Measurements from ENCODE around the gene CALHM5. TPM values are rescaled to one million over a fixed set of nuclear protein-coding genes. Genes with fewer than 3 reads are reported as not detected.

CALHM5 gene
- total RNA-seq, 1 experiment from 2014 or later: 2.6 TPM

GRCh38 chr6:116524236-116524635 is 12.8 kb downstream of the CALHM5 start:
- Histone ChIP-seq H3K9me3 (replicated peaks) (no peaks in the 10 kb centered on the region), H3K36me3 (no peaks in the 10 kb centered on the region), H3K27ac (no peak overlapping the region), H3K27me3 (no peaks in the 10 kb centered on the region), H3K4me1 (peaks cover 3% of the 10 kb centered on the region; the same call in 1 of the 2 replicates), H3K4me3 (no peak overlapping the region)
- no peak for DNase-seq

- no peaks in the 10 kb centered on the region for H3K9me3 ChIP-seq (replicated peaks)
- H3K4me3 ChIP-seq: no peak overlapping the region
- no peaks in the 10 kb centered on the region for H3K27me3 ChIP-seq
- H3K27ac ChIP-seq: no peak overlapping the region
- H3K36me3 ChIP-seq: no peaks in the 10 kb centered on the region
- no peak for DNase-seq
- peaks cover 13% of the 10 kb centered on the region for H3K4me1 ChIP-seq
These were observed 16.7 kb downstream of the CALHM5 start for GRCh38 chr6:116528133-116528532.

- H3K27ac ChIP-seq: no peak overlapping the region
These were observed 17.3 kb downstream of the CALHM5 start for GRCh38 chr6:116528780-116529179.

GRCh38 chr6:116529466-116530290 is 18.2 kb downstream of the CALHM5 start:
- DNase-seq: no peak
- no peaks in the 10 kb centered on the region for H3K27me3 ChIP-seq
- H3K36me3 ChIP-seq: no peaks in the 10 kb centered on the region
- no peak overlapping the region; the same call in 1 of the 2 replicates for H3K27ac ChIP-seq
- H3K9me3 ChIP-seq (replicated peaks): no peaks in the 10 kb centered on the region
- no peak overlapping the region for H3K4me3 ChIP-seq
- peaks cover 13% of the 10 kb centered on the region for H3K4me1 ChIP-seq

More at GRCh38 chr6:116528780-116529179, 17.3 kb downstream of the CALHM5 start:
- H3K36me3 ChIP-seq: no peaks in the 10 kb centered on the region
- H3K27me3 ChIP-seq: no peaks in the 10 kb centered on the region
- DNase-seq: no peak
- peaks cover 13% of the 10 kb centered on the region for H3K4me1 ChIP-seq
- H3K4me3 ChIP-seq: no peak overlapping the region
- no peaks in the 10 kb centered on the region for H3K9me3 ChIP-seq (replicated peaks)

- no peak overlapping the region for H3K4me3 ChIP-seq
- no peaks in the 10 kb centered on the region for H3K27me3 ChIP-seq
- no peaks in the 10 kb centered on the region for H3K9me3 ChIP-seq (replicated peaks)
- H3K36me3 ChIP-seq: no peaks in the 10 kb centered on the region
- peaks cover 13% of the 10 kb centered on the region for H3K4me1 ChIP-seq
- peak in 1 of 2 experiments; percentile 45 for DNase-seq
- H3K27ac ChIP-seq: no peak overlapping the region; the same call in 1 of the 2 replicates
These were observed 19.0 kb downstream of the CALHM5 start for GRCh38 chr6:116530436-116530835.

GRCh38 chr6:116531675-116532570 is 20.5 kb downstream of the CALHM5 start:
- DNase-seq: peak; percentile 57 to 83
- Histone ChIP-seq H3K4me1 (peaks cover 18% of the 10 kb centered on the region), H3K36me3 (no peaks in the 10 kb centered on the region), H3K4me3 (no peak overlapping the region), H3K9me3 (replicated peaks) (no peaks in the 10 kb centered on the region), H3K27ac (no peak overlapping the region), H3K27me3 (no peaks in the 10 kb centered on the region)

- DNase-seq: no peak
- H3K27ac ChIP-seq: no peak overlapping the region
These were observed 22.0 kb downstream of the CALHM5 start for GRCh38 chr6:116533233-116533957.

GRCh38 chr6:116535109-116535508 is 23.7 kb downstream of the CALHM5 start:
- H3K27ac ChIP-seq: no peak overlapping the region
- H3K9me3 ChIP-seq (replicated peaks): no peaks in the 10 kb centered on the region
- DNase-seq: no peak

More at GRCh38 chr6:116533233-116533957, 22.0 kb downstream of the CALHM5 start:
- no peaks in the 10 kb centered on the region for H3K27me3 ChIP-seq
- H3K36me3 ChIP-seq: no peaks in the 10 kb centered on the region
- peaks cover 18% of the 10 kb centered on the region for H3K4me1 ChIP-seq
- H3K9me3 ChIP-seq (replicated peaks): no peaks in the 10 kb centered on the region
- no peak overlapping the region for H3K4me3 ChIP-seq

GRCh38 chr6:116536216-116536621 is 24.8 kb downstream of the CALHM5 start:
- DNase-seq: peak; percentile 37 to 78
- H3K4me1 ChIP-seq: peaks cover 5% of the 10 kb centered on the region; the same call in 1 of the 2 replicates
- H3K36me3 ChIP-seq: no peaks in the 10 kb centered on the region
- H3K4me3 ChIP-seq: no peak overlapping the region
- H3K27ac ChIP-seq: no peak overlapping the region
- H3K27me3 ChIP-seq: no peaks in the 10 kb centered on the region
- H3K9me3 ChIP-seq (replicated peaks): no peaks in the 10 kb centered on the region

More at GRCh38 chr6:116535109-116535508, 23.7 kb downstream of the CALHM5 start:
- no peaks in the 10 kb centered on the region for H3K36me3 ChIP-seq
- no peaks in the 10 kb centered on the region for H3K27me3 ChIP-seq
- H3K4me3 ChIP-seq: no peak overlapping the region
- peaks cover 12% of the 10 kb centered on the region for H3K4me1 ChIP-seq

GRCh38 chr6:116542426-116542825 is 31.0 kb downstream of the CALHM5 start:
- Histone ChIP-seq H3K4me1 (peaks cover 24% of the 10 kb centered on the region), H3K9me3 (replicated peaks) (no peaks in the 10 kb centered on the region), H3K27ac (peak overlapping the region; percentile 23; the same call in 1 of the 2 replicates), H3K36me3 (no peaks in the 10 kb centered on the region), H3K4me3 (no peak overlapping the region), H3K27me3 (no peaks in the 10 kb centered on the region)
- no peak for DNase-seq

GRCh38 chr6:116543149-116543548 is 31.7 kb downstream of the CALHM5 start:
- Histone ChIP-seq H3K27me3 (no peaks in the 10 kb centered on the region), H3K36me3 (no peaks in the 10 kb centered on the region), H3K4me3 (no peak overlapping the region), H3K4me1 (peaks cover 24% of the 10 kb centered on the region), H3K27ac (peak overlapping the region; percentile 23; the same call in 1 of the 2 replicates), H3K9me3 (replicated peaks) (no peaks in the 10 kb centered on the region)
- peak; percentile 35 to 79 for DNase-seq

- Histone ChIP-seq H3K4me1 (peaks cover 24% of the 10 kb centered on the region), H3K36me3 (no peaks in the 10 kb centered on the region), H3K27me3 (no peaks in the 10 kb centered on the region), H3K27ac (no peak within 1 kb of the TSS), H3K9me3 (replicated peaks) (no peaks in the 10 kb centered on the region), H3K4me3 (no peak within 1 kb of the TSS)
- no peak for DNase-seq
These were observed 34.2 kb downstream of the CALHM5 start, which contains the start of gene TRAPPC3L for GRCh38 chr6:116545651-116546050. Gene TRAPPC3L, minus strand, starts transcription at chr6:116545684. Its CDS starts 170 bp downstream, at chr6:116545514.

- Histone ChIP-seq H3K36me3 (no peaks in the 10 kb centered on the region), H3K9me3 (replicated peaks) (no peaks in the 10 kb centered on the region), H3K4me1 (peaks cover 19% of the 10 kb centered on the region), H3K4me3 (no peak overlapping the region), H3K27ac (no peak overlapping the region), H3K27me3 (no peaks in the 10 kb centered on the region)
- DNase-seq: no peak
These were observed 35.9 kb downstream of the CALHM5 start for GRCh38 chr6:116547358-116547757.

GRCh38 chr6:116550796-116551195 is 39.4 kb downstream of the CALHM5 start:
- H3K36me3 ChIP-seq: no peaks in the 10 kb centered on the region
- no peak for DNase-seq

More at GRCh38 chr6:116550796-116551195, 39.4 kb downstream of the CALHM5 start:
- H3K4me3 ChIP-seq: no peak overlapping the region
- no peaks in the 10 kb centered on the region for H3K4me1 ChIP-seq
- no peak overlapping the region for H3K27ac ChIP-seq
- no peaks in the 10 kb centered on the region for H3K27me3 ChIP-seq
- H3K9me3 ChIP-seq (replicated peaks): no peaks in the 10 kb centered on the region
